Stimulated activated CD4-positive, alpha-beta T cell treated with anti-CD3 and anti-CD28 coated beads, Interleukin-1b, Interleukin-23, amount 100 ng/mL, for 48 hours (primary cell): ENCODE results near the gene ZNRF4.

ENCODE experiments used
- DNase-seq: peaks from one replicate; pipeline ENCODE4 v3.0.0-alpha.2; 2020

The ZNRF4 gene

GRCh38 chr19:5443723-5444122 is 11.5 kb upstream of the ZNRF4 start:
- no peak for DNase-seq

DNA sequence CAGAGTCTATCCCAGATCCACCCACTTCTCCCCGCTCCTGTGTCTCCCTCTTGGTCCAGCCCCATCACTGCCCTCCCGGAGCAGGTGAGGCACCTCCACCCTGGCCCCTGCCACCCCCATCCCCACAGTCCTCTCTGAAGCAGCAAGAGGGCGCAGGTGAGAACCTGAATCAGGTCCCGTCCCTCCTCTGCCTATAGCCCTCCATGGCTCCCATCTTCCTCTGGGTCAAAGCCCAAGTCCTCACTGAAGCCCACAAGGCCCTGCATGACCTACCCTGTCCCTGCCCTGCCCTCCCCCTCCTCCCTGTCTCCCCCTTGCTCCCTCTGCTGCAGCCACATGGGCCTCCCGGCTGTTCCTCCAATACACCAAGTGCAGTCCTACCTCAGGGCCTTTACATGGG is 10.8 kb upstream of the ZNRF4 start:
- no peak for DNase-seq

DNA sequence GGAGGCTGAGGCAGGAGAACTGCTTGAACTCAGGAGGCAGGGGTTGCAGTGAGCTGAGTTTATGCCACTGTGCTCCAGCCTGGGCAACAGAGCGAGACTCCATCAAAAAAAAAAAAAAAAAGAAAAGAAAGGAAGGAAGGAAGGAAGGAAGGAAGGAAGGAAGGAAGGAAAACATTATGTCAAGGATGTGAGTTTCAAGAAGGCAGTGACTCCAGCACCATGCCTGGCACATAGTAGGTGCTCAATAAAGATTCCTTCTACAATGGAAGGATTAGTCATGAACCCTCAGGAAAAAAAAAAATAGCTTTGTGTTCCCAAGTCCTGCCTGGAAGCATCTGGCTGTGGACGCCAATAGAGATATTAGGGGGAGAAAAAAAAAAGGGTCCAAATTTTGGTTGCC is 10.1 kb upstream of the ZNRF4 start:
- DNase-seq: no peak

DNA sequence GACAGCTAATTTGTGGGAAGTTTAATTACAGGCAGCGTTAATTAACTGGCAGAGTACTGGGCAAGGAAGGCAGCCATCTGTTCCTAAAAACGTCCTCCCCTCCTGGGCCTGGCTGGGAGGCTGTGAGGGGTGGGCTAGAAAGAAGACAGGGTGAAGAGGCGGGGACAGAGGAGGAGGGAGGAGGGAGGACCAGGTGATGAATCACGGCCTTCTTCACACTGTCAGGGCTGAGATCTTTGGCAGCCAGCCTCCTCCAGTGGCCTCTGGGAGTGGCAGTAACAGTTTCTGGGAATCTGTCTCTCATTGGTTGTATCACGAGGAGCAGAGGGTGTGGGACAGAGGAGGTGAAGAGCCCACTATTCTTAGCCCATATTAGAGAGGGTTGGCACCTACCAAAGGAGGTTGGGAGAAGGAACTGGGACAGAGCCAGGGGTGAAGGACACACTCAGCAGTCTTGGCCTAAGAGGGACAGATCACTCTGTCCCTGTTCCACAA is 9.6 kb upstream of the ZNRF4 start:
- no peak for DNase-seq

DNA sequence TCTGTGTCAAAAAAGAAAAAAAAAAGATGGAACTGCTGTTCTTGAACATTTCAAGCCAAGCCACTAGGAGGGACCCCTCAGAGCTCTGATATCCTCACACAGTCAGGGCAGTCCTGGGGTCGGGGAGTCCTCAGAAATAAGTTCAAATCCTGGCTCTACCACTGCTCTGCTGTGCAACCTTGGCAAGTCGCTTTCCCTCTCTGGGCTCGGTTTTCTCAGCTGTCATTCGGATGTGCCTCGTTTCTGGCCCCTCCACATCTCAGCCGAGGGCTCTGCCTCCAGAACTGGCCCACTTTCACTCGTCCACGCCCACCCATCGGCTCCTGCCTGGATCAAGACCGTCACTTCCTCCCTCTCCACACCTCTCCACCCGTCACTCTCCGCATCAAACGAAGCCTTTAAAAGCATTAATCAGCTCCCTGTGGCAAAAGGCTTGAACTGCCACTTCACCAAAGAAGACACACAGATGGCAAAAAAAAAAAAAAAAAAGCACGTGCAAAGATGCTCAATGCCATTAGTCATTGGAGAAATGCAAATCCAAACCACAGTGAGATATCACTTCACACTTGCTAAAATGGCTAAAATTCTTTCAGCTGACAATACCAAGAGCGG is 7.4 kb upstream of the ZNRF4 start:
- no peak for DNase-seq

- DNase-seq: no peak
Measured at GRCh38 chr19:5448374-5448773, 6.8 kb upstream of the ZNRF4 start.

GRCh38 chr19:5450482-5451126 is 4.6 kb upstream of the ZNRF4 start:
- DNase-seq: no peak

GRCh38 chr19:5451494-5451893 is 3.7 kb upstream of the ZNRF4 start:
- DNase-seq: no peak

GRCh38 chr19:5452594-5453565 is 2.3 kb upstream of the ZNRF4 start:
- DNase-seq: no peak

GRCh38 chr19:5454743-5455142 is 474 bp upstream of the ZNRF4 start:
- no peak for DNase-seq

DNA sequence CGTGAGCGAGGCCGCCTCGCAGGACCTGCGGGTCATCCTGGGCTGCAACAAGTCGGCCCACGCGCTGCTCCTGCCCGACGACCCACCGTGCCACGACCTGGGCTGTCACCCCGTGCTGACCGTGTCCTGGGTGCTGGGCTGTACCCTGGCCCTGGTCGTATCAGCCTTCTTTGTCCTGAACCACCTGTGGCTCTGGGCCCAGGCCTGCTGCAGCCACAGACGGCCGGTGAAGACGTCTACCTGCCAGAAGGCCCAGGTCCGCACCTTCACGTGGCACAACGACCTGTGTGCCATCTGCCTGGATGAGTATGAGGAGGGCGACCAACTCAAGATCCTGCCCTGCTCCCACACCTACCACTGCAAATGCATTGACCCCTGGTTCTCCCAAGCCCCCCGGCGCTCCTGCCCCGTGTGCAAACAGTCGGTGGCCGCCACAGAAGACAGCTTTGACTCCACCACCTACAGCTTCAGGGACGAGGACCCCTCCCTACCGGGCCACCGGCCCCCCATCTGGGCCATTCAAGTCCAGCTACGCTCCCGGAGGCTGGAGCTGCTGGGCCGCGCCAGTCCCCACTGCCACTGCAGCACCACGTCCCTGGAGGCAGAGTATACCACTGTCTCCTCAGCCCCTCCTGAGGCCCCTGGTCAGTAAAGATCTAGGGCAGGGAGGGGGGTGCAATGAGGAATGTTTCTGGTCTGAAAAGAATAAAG is 1.1 kb downstream of the ZNRF4 start:
- DNase-seq: no peak

GRCh38 chr19:5456841-5457200 is 1.6 kb downstream of the ZNRF4 start:
- DNase-seq: no peak

- no peak for DNase-seq
Measured at GRCh38 chr19:5457709-5458108, 2.5 kb downstream of the ZNRF4 start.

DNA sequence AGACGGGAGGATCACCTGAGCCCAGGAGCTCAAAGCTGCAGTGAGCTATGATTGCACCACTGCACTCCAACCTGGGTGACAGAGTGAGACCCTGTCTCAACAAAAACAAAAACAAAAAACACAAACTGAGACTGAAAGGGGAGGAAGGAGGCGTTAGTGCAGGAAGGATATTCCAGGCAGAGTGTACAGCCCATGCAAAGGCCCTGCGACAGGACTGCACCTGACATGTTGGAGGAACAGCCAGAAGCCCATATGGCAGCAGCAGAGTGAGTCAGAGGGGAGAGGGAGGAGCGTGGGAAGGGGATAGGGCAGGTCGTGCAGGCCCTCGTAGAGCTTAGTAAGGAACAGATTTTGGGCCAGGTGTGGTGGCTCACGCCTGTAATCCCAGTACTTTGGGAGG is 3.2 kb downstream of the ZNRF4 start:
- DNase-seq: no peak

- no peak for DNase-seq
Measured at GRCh38 chr19:5459360-5459759, 4.1 kb downstream of the ZNRF4 start.

- DNase-seq: no peak
Measured at GRCh38 chr19:5460748-5461147, 5.5 kb downstream of the ZNRF4 start.

- DNase-seq: no peak
Measured at GRCh38 chr19:5463959-5464358, 8.7 kb downstream of the ZNRF4 start.

GRCh38 chr19:5466072-5466471 is 10.9 kb downstream of the ZNRF4 start:
- no peak for DNase-seq

DNA sequence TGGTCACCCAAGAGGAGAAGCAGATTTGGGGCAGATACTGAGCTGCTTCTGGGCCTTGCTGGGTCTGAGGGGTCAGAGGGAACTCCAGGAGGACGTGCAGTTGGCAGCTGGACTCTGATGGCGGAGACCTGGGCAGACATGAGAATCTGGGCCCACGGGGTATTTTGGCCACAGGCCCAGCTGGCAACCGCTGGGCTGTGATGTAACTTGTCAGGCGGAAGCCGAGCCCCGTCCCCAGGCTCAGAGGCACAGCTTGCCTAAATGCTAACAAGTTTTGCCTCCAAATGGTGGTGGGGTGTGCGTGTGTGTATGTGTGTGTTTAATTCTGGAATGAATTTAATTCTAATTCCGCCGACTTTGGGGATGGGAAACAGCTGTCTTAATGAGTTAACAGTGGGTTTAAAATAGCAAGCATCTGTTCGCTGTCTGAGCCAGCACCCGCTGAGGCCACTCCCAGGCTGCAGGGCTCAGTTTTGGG is 11.6 kb downstream of the ZNRF4 start:
- no peak for DNase-seq

DNA sequence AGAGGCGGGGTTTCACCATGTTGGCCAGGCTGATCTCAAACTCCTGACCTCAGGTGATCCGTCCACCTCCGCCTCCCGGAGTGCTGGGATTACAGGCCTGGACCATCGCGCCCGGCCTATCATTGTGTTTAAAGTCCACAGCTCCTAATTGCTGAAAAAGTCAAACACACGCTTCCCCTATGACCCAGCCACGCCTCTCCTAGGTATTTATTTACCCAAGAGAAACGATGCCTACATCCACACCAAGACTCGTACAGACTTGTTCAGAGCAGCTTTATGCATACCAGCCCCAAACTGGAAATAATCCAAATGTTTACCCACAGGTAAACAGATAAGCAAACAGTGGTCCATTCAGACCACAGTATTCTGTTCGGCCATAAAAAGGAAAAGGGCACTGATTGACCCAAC is 15.1 kb downstream of the ZNRF4 start:
- no peak for DNase-seq

DNA sequence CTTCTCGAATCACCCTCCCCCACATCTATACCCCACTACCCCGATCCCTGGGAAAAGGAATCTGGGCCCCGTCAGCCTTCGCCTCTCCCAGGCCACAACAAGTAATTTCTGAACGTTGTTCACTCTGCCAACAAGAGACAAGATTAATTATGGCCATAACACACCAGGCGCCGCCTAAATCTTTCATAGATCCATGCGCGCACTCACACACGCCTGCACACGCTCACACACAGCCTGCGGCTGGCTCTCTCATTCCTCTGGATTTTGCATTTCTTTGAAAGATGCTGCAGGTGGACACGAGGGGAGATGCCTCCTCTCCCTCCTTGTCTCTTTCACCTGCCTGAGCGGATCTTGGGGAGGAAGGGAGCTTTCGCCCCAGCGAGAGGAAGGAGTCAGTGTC is 17.1 kb downstream of the ZNRF4 start:
- DNase-seq: no peak

- no peak for DNase-seq
Measured at GRCh38 chr19:5473646-5474045, 18.4 kb downstream of the ZNRF4 start.
